ENCODE measurements around the gene RNPEPL1. TPM values are rescaled to one million over a fixed set of nuclear protein-coding genes. Genes with fewer than 3 reads are reported as not detected.

RNPEPL1 gene
- total and polyA plus RNA-seq, 3 experiments from 2014 or later, result 55.6 to 101 (median 61.1) TPM

GRCh38 chr2:240581811-240582210 lies 13.5 kb downstream of the RNPEPL1 start:
- CTCF ChIA-PET, result interaction anchor here (1.0 to 1.8 kb wide), 2 partner anchors 21 to 68 kb away, joined by 3 to 4 read pairs; partner anchors contain the start of gene DUSP28
- Mint-ChIP-seq H3K4me1 (peaks cover 42 to 66% (median 58%) of the 10 kb centered on the region in 3 donors), H3K27me3 (no peaks in the 10 kb centered on the region), H3K27ac (peak overlapping the region in 4 of 8 donors; percentile 42 to 64 (median 55)), H3K36me3 (peaks cover 6 to 42% (median 7%) of the 10 kb centered on the region in 3 donors), H3K9me3 (no peaks in the 10 kb centered on the region), H3K4me3 (peak overlapping the region in 1 of 7 donors; percentile 61)
- Histone ChIP-seq H3K27me3 (ENCODE audit: insufficient read depth, low read length, poor library complexity, severe bottlenecking) (no peaks in the 10 kb centered on the region), H3K4me1 (ENCODE audit: insufficient read depth, low read length) (peaks cover 37% of the 10 kb centered on the region), H3K36me3 (ENCODE audit: insufficient read depth, low read length) (peaks cover 5% of the 10 kb centered on the region), H3K9me3 (ENCODE audit: low read length) (no peaks in the 10 kb centered on the region), H3K27ac (ENCODE audit: low read depth, low read length) (no peak overlapping the region), H3K4me3 (ENCODE audit: low read length) (no peak overlapping the region)
- no peak for DNase-seq
- POLR2A ChIA-PET, result interaction anchor here (0.7 kb wide), 1 partner anchor 16 kb away, joined by 3 read pairs; no protein-coding TSS in a partner anchor

GRCh38 chr2:240582781-240583180 lies 14.5 kb downstream of the RNPEPL1 start:
- ChIA-PET POLR2A (no interaction called here), CTCF (interaction anchor here (1.8 kb wide), 1 partner anchor 69 kb away, joined by 4 read pairs; no protein-coding TSS in a partner anchor)
- Mint-ChIP-seq H3K9me3 (no peaks in the 10 kb centered on the region), H3K27ac (peak overlapping the region in 3 of 8 donors; percentile 42 to 55 (median 52)), H3K4me1 (peaks cover 49 to 73% (median 66%) of the 10 kb centered on the region in 3 donors), H3K36me3 (peaks cover 6 to 39% (median 7%) of the 10 kb centered on the region in 3 donors), H3K27me3 (no peaks in the 10 kb centered on the region), H3K4me3 (peak overlapping the region in 1 of 7 donors; percentile 61)
- peaks cover 44% of the 10 kb centered on the region for H3K4me1 ChIP-seq (ENCODE audit: insufficient read depth, low read length)
- no peak overlapping the region for H3K4me3 ChIP-seq (ENCODE audit: low read length)
- no peak for DNase-seq
- no peaks in the 10 kb centered on the region for H3K9me3 ChIP-seq (ENCODE audit: low read length)
- H3K36me3 ChIP-seq (ENCODE audit: insufficient read depth, low read length), result peaks cover 5% of the 10 kb centered on the region
- no peaks in the 10 kb centered on the region for H3K27me3 ChIP-seq (ENCODE audit: insufficient read depth, low read length, poor library complexity, severe bottlenecking)
- H3K27ac ChIP-seq (ENCODE audit: low read depth, low read length), result no peak overlapping the region

GRCh38 chr2:240583774-240584173 lies 15.5 kb downstream of the RNPEPL1 start:
- Histone ChIP-seq H3K4me1 (ENCODE audit: insufficient read depth, low read length) (peaks cover 50% of the 10 kb centered on the region), H3K4me3 (ENCODE audit: low read length) (no peak overlapping the region), H3K9me3 (ENCODE audit: low read length) (no peaks in the 10 kb centered on the region), H3K27me3 (ENCODE audit: insufficient read depth, low read length, poor library complexity, severe bottlenecking) (no peaks in the 10 kb centered on the region), H3K36me3 (ENCODE audit: insufficient read depth, low read length) (peaks cover 5% of the 10 kb centered on the region), H3K27ac (ENCODE audit: low read depth, low read length) (no peak overlapping the region)
- Mint-ChIP-seq H3K27ac (peak overlapping the region in 1 of 8 donors; percentile 42), H3K4me3 (peak overlapping the region in 2 of 7 donors; percentile 61 to 79), H3K4me1 (peaks cover 57 to 80% (median 74%) of the 10 kb centered on the region in 3 donors), H3K27me3 (peaks cover 0 to 2% of the 10 kb centered on the region in 2 donors), H3K36me3 (peaks cover 6 to 39% (median 7%) of the 10 kb centered on the region in 3 donors), H3K9me3 (no peaks in the 10 kb centered on the region)
- no peak for DNase-seq
- CTCF ChIA-PET, result interaction anchor here (4.4 kb wide), 1 partner anchor 28 kb away, joined by 22 read pairs; no protein-coding TSS in a partner anchor
- POLR2A ChIA-PET, result no interaction called here

- no peaks in the 10 kb centered on the region for H3K9me3 ChIP-seq (ENCODE audit: low read length)
- peaks cover 45% of the 10 kb centered on the region for H3K4me1 ChIP-seq (ENCODE audit: insufficient read depth, low read length)
- POLR2A ChIA-PET, result interaction anchor here (3.6 to 4.6 kb wide), 4 partner anchors 15 to 37 kb away, joined by 22 to 99 read pairs (median 35); partner anchors contain the start of genes DUSP28 and RNPEPL1
- no peaks in the 10 kb centered on the region for H3K27me3 ChIP-seq (ENCODE audit: insufficient read depth, low read length, poor library complexity, severe bottlenecking)
- no peaks in the 10 kb centered on the region for H3K9me3 Mint-ChIP-seq
- peaks cover 5% of the 10 kb centered on the region for H3K36me3 ChIP-seq (ENCODE audit: insufficient read depth, low read length)
- H3K4me3 Mint-ChIP-seq, result peak overlapping the region; percentile 41 to 98 (median 76)
- peaks cover 6 to 43% (median 7%) of the 10 kb centered on the region in 3 donors for H3K36me3 Mint-ChIP-seq
- peak in 1 of 5 donors; percentile 26 for DNase-seq
- H3K4me3 ChIP-seq (ENCODE audit: low read length), result no peak overlapping the region
- H3K27ac ChIP-seq (ENCODE audit: low read depth, low read length), result no peak overlapping the region
- H3K27me3 Mint-ChIP-seq, result peaks cover 0 to 2% of the 10 kb centered on the region in 2 donors
- H3K4me1 Mint-ChIP-seq, result peaks cover 54 to 77% (median 70%) of the 10 kb centered on the region in 3 donors
- CTCF ChIA-PET, result interaction anchor here (4.4 to 5.6 kb wide), 3 partner anchors 18 to 70 kb away, joined by 22 to 68 read pairs (median 37); no protein-coding TSS in a partner anchor
- H3K27ac Mint-ChIP-seq, result peak overlapping the region in 5 of 8 donors; percentile 21 to 99 (median 78)
Observed at GRCh38 chr2:240584486-240585031, 16.3 kb downstream of the RNPEPL1 start.

- Mint-ChIP-seq H3K27ac (peak overlapping the region in 4 of 8 donors; percentile 56 to 99 (median 79)), H3K9me3 (no peaks in the 10 kb centered on the region), H3K4me1 (peaks cover 49 to 77% (median 65%) of the 10 kb centered on the region in 3 donors), H3K27me3 (peaks cover 0 to 2% of the 10 kb centered on the region in 2 donors), H3K36me3 (peaks cover 6 to 44% (median 7%) of the 10 kb centered on the region in 3 donors), H3K4me3 (peak overlapping the region; percentile 59 to 98 (median 94))
- peak in 1 of 5 donors; percentile 27 for DNase-seq
- peaks cover 5% of the 10 kb centered on the region for H3K36me3 ChIP-seq (ENCODE audit: insufficient read depth, low read length)
- peak overlapping the region; percentile 80 for H3K27ac ChIP-seq (ENCODE audit: low read depth, low read length)
- ChIA-PET CTCF (interaction anchor here (1.8 to 5.6 kb wide), 6 partner anchors 16 to 72 kb away, joined by 4 to 68 read pairs (median 19); partner anchors contain the start of genes DUSP28 and RNPEPL1), POLR2A (interaction anchor here (1.1 to 4.6 kb wide), 6 partner anchors 12 to 37 kb away, joined by 3 to 99 read pairs (median 25); partner anchors contain the start of genes ANKMY1, DUSP28 and RNPEPL1)
- no peaks in the 10 kb centered on the region for H3K9me3 ChIP-seq (ENCODE audit: low read length)
- H3K27me3 ChIP-seq (ENCODE audit: insufficient read depth, low read length, poor library complexity, severe bottlenecking), result no peaks in the 10 kb centered on the region
- H3K4me1 ChIP-seq (ENCODE audit: insufficient read depth, low read length), result peaks cover 39% of the 10 kb centered on the region
- H3K4me3 ChIP-seq (ENCODE audit: low read length), result peak overlapping the region; percentile 97
Observed at GRCh38 chr2:240585101-240585500, 16.8 kb downstream of the RNPEPL1 start.

GRCh38 chr2:240585681-240586197 lies 17.5 kb downstream of the RNPEPL1 start:
- H3K4me3 ChIP-seq (ENCODE audit: low read length), result peak overlapping the region; percentile 97
- H3K27me3 ChIP-seq (ENCODE audit: insufficient read depth, low read length, poor library complexity, severe bottlenecking), result no peaks in the 10 kb centered on the region
- H3K4me1 ChIP-seq (ENCODE audit: insufficient read depth, low read length), result peaks cover 35% of the 10 kb centered on the region
- Mint-ChIP-seq H3K4me3 (peak overlapping the region; percentile 93 to 98 (median 95)), H3K27me3 (peaks cover 0 to 2% of the 10 kb centered on the region in 2 donors), H3K4me1 (peaks cover 47 to 73% (median 58%) of the 10 kb centered on the region in 3 donors), H3K36me3 (peaks cover 4 to 48% (median 6%) of the 10 kb centered on the region in 3 donors), H3K27ac (peak overlapping the region; percentile 92 to 99 (median 96)), H3K9me3 (no peaks in the 10 kb centered on the region)
- ChIA-PET POLR2A (interaction anchor here (1.1 to 4.6 kb wide), 8 partner anchors 12 to 72 kb away, joined by 3 to 99 read pairs (median 15); partner anchors contain the start of genes ANKMY1, DUSP28, GPR35 and RNPEPL1), CTCF (interaction anchor here (1.1 to 5.6 kb wide), 13 partner anchors 17 to 123 kb away, joined by 3 to 68 read pairs (median 6); partner anchors contain the start of genes DUSP28 and RNPEPL1)
- peak in 1 of 5 donors; percentile 27 for DNase-seq
- peaks cover 5% of the 10 kb centered on the region for H3K36me3 ChIP-seq (ENCODE audit: insufficient read depth, low read length)
- H3K27ac ChIP-seq (ENCODE audit: low read depth, low read length), result peak overlapping the region; percentile 80
- H3K9me3 ChIP-seq (ENCODE audit: low read length), result no peaks in the 10 kb centered on the region

- Histone ChIP-seq H3K4me1 (ENCODE audit: insufficient read depth, low read length) (peaks cover 35% of the 10 kb centered on the region), H3K27ac (ENCODE audit: low read depth, low read length) (peak within 1 kb of the TSS; percentile 80), H3K27me3 (ENCODE audit: insufficient read depth, low read length, poor library complexity, severe bottlenecking) (no peaks in the 10 kb centered on the region), H3K9me3 (ENCODE audit: low read length) (no peaks in the 10 kb centered on the region), H3K4me3 (ENCODE audit: low read length) (peak within 1 kb of the TSS; percentile 97), H3K36me3 (ENCODE audit: insufficient read depth, low read length) (peaks cover 10% of the 10 kb centered on the region)
- Mint-ChIP-seq H3K36me3 (peaks cover 0 to 51% (median 3%) of the 10 kb centered on the region in 3 donors), H3K4me1 (peaks cover 47 to 73% (median 55%) of the 10 kb centered on the region in 3 donors), H3K4me3 (peak within 1 kb of the TSS; percentile 94 to 98 (median 95)), H3K9me3 (no peaks in the 10 kb centered on the region), H3K27me3 (peaks cover 0 to 2% of the 10 kb centered on the region in 2 donors), H3K27ac (peak within 1 kb of the TSS; percentile 92 to 99 (median 98))
- DNase-seq, result peak; percentile 95 to 97 (median 96)
- POLR2A ChIA-PET, result interaction anchor here (1.1 to 4.6 kb wide), 9 partner anchors 13 to 72 kb away, joined by 3 to 99 read pairs (median 8); partner anchors contain the start of genes ANKMY1, DUSP28, GPR35 and RNPEPL1
- CTCF ChIA-PET, result interaction anchor here (0.7 to 5.6 kb wide), 16 partner anchors 17 to 122 kb away, joined by 3 to 68 read pairs (median 6); partner anchors contain the start of genes DUSP28, GPR35 and RNPEPL1
Observed at GRCh38 chr2:240586198-240586918, 18.1 kb downstream of the RNPEPL1 start, which contains the start of gene CAPN10. CAPN10 (plus strand) TSS chr2:240586734; CDS start chr2:240586912, 178 bp downstream.
